ENCODE measurements around the gene CD59. TPM values are rescaled to one million over a fixed set of nuclear protein-coding genes. Genes with fewer than 3 reads are reported as not detected.

Gene CD59
- total and polyA plus RNA-seq, 2 of the 4 experiments (the other 2 are of a cell fraction): 765 to 1,140 TPM

DNA sequence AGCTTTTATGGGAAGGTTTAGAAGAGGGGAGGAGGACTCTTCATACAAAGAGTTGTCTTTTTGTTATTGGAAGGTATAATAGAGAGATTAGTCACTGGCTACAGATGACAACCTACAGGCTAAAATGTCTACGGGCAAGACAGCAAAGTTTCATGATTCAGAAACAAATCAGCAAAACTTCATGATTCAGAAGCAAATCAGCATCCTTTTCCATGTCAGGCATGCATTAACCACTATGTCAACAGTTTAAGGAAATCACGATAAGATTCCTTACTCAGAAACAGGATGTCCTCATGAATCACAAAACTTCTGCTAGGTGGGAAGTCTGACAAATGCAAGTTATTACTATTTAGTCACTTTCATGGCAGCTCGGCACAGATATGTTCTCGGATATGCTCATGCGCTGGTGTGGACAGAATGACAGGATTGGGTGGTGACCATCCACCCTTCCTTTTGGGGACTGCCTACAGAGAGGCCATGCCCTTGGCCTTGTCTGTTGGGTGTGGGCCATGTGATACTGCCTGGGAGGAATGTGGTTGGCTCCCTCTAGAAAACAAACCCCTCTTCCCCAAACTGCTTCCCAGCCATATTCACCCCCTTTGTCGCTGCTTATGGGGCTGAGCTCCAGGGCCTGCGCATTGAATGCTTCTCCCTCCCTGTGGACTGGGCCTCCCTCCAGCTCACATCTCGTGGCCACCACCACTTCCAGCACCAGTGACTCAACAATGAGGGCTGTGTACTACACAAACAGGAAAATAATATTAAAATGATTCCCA is 45.7 kb downstream of the CD59 start:
- ChIA-PET CTCF (interaction anchor here (1.0 to 1.7 kb wide), 4 partner anchors 25 to 52 kb away, joined by 3 to 6 read pairs (median 4); partner anchors contain the start of gene CD59), POLR2A (ENCODE audit: unreplicated experiment) (interaction anchor here (0.9 to 1.1 kb wide), 2 partner anchors 12 to 324 kb away, joined by 3 to 4 read pairs; no protein-coding TSS in a partner anchor)
- peaks cover 37% of the 10 kb centered on the region for H3K4me1 ChIP-seq (ENCODE audit: control insufficient read depth, insufficient read depth, low read length)
- peak overlapping the region; percentile 100 for H2BK120ac ChIP-seq (ENCODE audit: low read depth, low read length)
- H4K5ac ChIP-seq (ENCODE audit: low read depth, low read length): peak overlapping the region; percentile 95
- peak overlapping the region; percentile 99 for H2BK20ac ChIP-seq (ENCODE audit: low read depth, low read length)
- DNase-seq (peak; percentile 99), ATAC-seq (ENCODE audit: low read depth) (peak; percentile 78)
- H4K8ac ChIP-seq (ENCODE audit: low read depth in 2 of 2, low read length in 2 of 2): peak overlapping the region; percentile 91 to 99
- peak overlapping the region; percentile 99 for H3K56ac ChIP-seq (ENCODE audit: extremely low read depth, insufficient read depth, low read length)
- peak overlapping the region; percentile 84 for H3K14ac ChIP-seq (replicated peaks; ENCODE audit: low read depth, low read length)
- H4K91ac ChIP-seq (ENCODE audit: insufficient read depth, low read depth, low read length): peak overlapping the region; percentile 100
- H3K23ac ChIP-seq (ENCODE audit: low read depth, low read length): peak overlapping the region; percentile 97
- peaks cover 0 to 40% of the 10 kb centered on the region in 2 experiments; a peak in 3 of 4 replicates for H3K79me1 ChIP-seq (ENCODE audit: low read depth in 1 of 2, low read length in 2 of 2)
- H3K4ac ChIP-seq (ENCODE audit: low read depth, low read length): peak overlapping the region; percentile 100
- BruUV-seq (replicated peaks): no TSS peak
- intact Hi-C loops (cut with micrococcal nuclease) (loop anchor here (2.0 to 5.0 kb wide), 2 partner anchors 238 to 432 kb away; no protein-coding TSS in a partner anchor), dilution Hi-C loops (cut with HindIII; ENCODE audit: low sequenced_read_pairs, unreplicated experiment) (no loop called here), in situ Hi-C loops (cut with MboI; ENCODE audit: low sequenced_read_pairs) (loop anchor here (5.0 kb wide), 1 partner anchor 533 kb away; no protein-coding TSS in a partner anchor)
- H3K27ac ChIP-seq (ENCODE audit: insufficient read depth, low read length): peak overlapping the region; percentile 80
- H3K18ac ChIP-seq (ENCODE audit: low read depth, low read length): peak overlapping the region; percentile 84
- no peaks in the 10 kb centered on the region for H3K36me3 ChIP-seq (ENCODE audit: control insufficient read depth, insufficient read depth, low read length)
- peak overlapping the region; percentile 99 for H2AK5ac ChIP-seq (ENCODE audit: low read depth, low read length)
- H2BK5ac ChIP-seq (ENCODE audit: low read depth, low read length, poor library complexity, severe bottlenecking): peak overlapping the region; percentile 96
- peak overlapping the region; percentile 96 for H2AK9ac ChIP-seq (replicated peaks; ENCODE audit: low read depth, low read length, poor library complexity)
- peaks cover 36% of the 10 kb centered on the region for H3K9me1 ChIP-seq (ENCODE audit: insufficient read depth, low read length)
- no peaks in the 10 kb centered on the region for H3K27me3 ChIP-seq (ENCODE audit: control insufficient read depth, insufficient read depth, low read length)
- no peaks in the 10 kb centered on the region; the same call in 1 of the 2 replicates for H4K20me1 ChIP-seq (ENCODE audit: insufficient read depth, low read length)
- peak overlapping the region; percentile 29 for H3K4me2 ChIP-seq (ENCODE audit: low read depth, low read length)
- WGBS, 2 experiments (ENCODE audit: extremely low coverage in 2 of 2, insufficient read length in 1 of 2): 0% methylated on average over 2 of the region's 8 CpGs; no CpG with 5 or more reads in 1 of the 2 experiments
- H2BK15ac ChIP-seq (ENCODE audit: low read depth, low read length): peak overlapping the region; percentile 96
- H3K9me3 ChIP-seq (ENCODE audit: control insufficient read depth, insufficient read depth, low read length): no peaks in the 10 kb centered on the region
- peak overlapping the region; percentile 60 for H3K9ac ChIP-seq (ENCODE audit: low read depth, low read length)
- H3K4me3 ChIP-seq (ENCODE audit: insufficient read depth, low read depth, low read length): no peak overlapping the region
- peak overlapping the region; percentile 75 for H2AFZ ChIP-seq (replicated peaks; ENCODE audit: low read length, poor library complexity)
- peak; percentile 78; the same call in 1 of the 2 replicates for TF ChIP-seq CHD1 (IDR thresholded peaks at IDR 0.05; ENCODE audit: low read depth, low read length)
- no peak for TF ChIP-seq SMC3 (IDR thresholded peaks at IDR 0.05; ENCODE audit: low read depth, low read length)
- TF ChIP-seq RFX5 (IDR thresholded peaks at IDR 0.05; ENCODE audit: low read depth, low read length): no peak
- TF ChIP-seq POLR2A (IDR thresholded peaks at IDR 0.05; ENCODE audit: low read depth, low read length): no peak; the same call in none of the 2 replicates
- TF ChIP-seq FOS (IDR thresholded peaks at IDR 0.05; ENCODE audit: low read depth, low read length): peak; percentile 94
- TF ChIP-seq, protein P1, sequence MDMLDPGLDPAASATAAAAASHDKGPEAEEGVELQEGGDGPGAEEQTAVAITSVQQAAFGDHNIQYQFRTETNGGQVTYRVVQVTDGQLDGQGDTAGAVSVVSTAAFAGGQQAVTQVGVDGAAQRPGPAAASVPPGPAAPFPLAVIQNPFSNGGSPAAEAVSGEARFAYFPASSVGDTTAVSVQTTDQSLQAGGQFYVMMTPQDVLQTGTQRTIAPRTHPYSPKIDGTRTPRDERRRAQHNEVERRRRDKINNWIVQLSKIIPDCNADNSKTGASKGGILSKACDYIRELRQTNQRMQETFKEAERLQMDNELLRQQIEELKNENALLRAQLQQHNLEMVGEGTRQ (IDR thresholded peaks at IDR 0.05; ENCODE audit: low read depth, low read length): peak; percentile 62
- no peak for TF ChIP-seq RAD21 (IDR thresholded peaks at IDR 0.05; ENCODE audit: low read length)
- TF ChIP-seq MAZ (IDR thresholded peaks at IDR 0.05; ENCODE audit: borderline replicate concordance, low read depth, low read length): 0 out of 2 replicates have a peak, but pooled peaks have one; percentile 42
- TF ChIP-seq, protein P2, sequence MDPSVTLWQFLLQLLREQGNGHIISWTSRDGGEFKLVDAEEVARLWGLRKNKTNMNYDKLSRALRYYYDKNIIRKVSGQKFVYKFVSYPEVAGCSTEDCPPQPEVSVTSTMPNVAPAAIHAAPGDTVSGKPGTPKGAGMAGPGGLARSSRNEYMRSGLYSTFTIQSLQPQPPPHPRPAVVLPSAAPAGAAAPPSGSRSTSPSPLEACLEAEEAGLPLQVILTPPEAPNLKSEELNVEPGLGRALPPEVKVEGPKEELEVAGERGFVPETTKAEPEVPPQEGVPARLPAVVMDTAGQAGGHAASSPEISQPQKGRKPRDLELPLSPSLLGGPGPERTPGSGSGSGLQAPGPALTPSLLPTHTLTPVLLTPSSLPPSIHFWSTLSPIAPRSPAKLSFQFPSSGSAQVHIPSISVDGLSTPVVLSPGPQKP (IDR thresholded peaks at IDR 0.05; ENCODE audit: borderline replicate concordance, low read depth, low read length): no peak
- TF ChIP-seq MAFK (IDR thresholded peaks at IDR 0.05; ENCODE audit: low read depth, low read length): peak; percentile 84
- TF ChIP-seq MXI1 (IDR thresholded peaks at IDR 0.05; ENCODE audit: borderline replicate concordance, low read depth, low read length): no peak; the same call in 1 of the 2 replicates
- peak; percentile 73 for TF ChIP-seq RCOR1 (IDR thresholded peaks at IDR 0.05; ENCODE audit: insufficient replicate concordance, low read length)
- peak; percentile 67; the same call in 1 of the 2 replicates for TF ChIP-seq CEBPB (IDR thresholded peaks at IDR 0.05; ENCODE audit: low read depth, low read length)
- peak; percentile 82 for TF ChIP-seq BHLHE40 (IDR thresholded peaks at IDR 0.05; ENCODE audit: low read depth, low read length)
- TF ChIP-seq NFE2L2 (IDR thresholded peaks at IDR 0.05; ENCODE audit: low read depth, low read length): peak; percentile 48
